RWPE1 (cell line): Measurements from ENCODE around the gene NUDT11.
"Not testable (repeated sequence)": the region's sequence is repeated elsewhere in the genome, so short reads cannot be mapped to it uniquely, and the experiment has no call there.

Experiments used
- CTCF ChIA-PET: fragments of 350-600 bp; sonication (Branson Sonifier 250); formaldehyde crosslinking; extraction: SDS; loops from one replicate; lab custom pipeline; 2021; lab: Yijun Ruan, JAX
- POLR2A ChIA-PET: fragments of 400-600 bp; formaldehyde crosslinking; extraction: SDS; loops from one replicate; lab custom pipeline; 2020; ENCODE audit warnings: antibody characterized with exemption; ENCODE audit not compliant: low non-redundant PET; lab: Yijun Ruan, JAX
- DNase-seq: peaks from one replicate; pipeline ENCODE4 v3.0.0; 2012; ENCODE audit warnings: low spot score
- H3K27ac ChIP-seq: fragments of 450-650 bp; 2 replicates; pipeline ENCODE4 v1.5.1; 2017
- CTCF ChIP-seq: fragments of 450-650 bp; conservative IDR thresholded peaks from 2 replicates; pipeline ENCODE4 v1.5.1; 2017; ENCODE audit warnings: low read depth, mild to moderate bottlenecking

NUDT11 gene

GRCh38 chrX:51496501-51497291, at the start of gene NUDT11:
Gene NUDT11 (minus strand): TSS chrX:51496592. CDS start chrX:51496444, 148 bp downstream.
- ChIA-PET POLR2A (no interaction called here), CTCF (no interaction called here)
- no peak for TF ChIP-seq CTCF
- H3K27ac ChIP-seq: peak within 1 kb of the TSS; percentile 67
- peak; percentile 40 for DNase-seq

- POLR2A ChIA-PET: no interaction called here
- H3K27ac ChIP-seq: no peak overlapping the region
- TF ChIP-seq CTCF: no peak
- CTCF ChIA-PET: no interaction called here
- DNase-seq: no peak
Measured at GRCh38 chrX:51520393-51520792, 24.0 kb upstream of the NUDT11 start.

GRCh38 chrX:51519131-51519530, 22.7 kb upstream of the NUDT11 start:
- H3K27ac ChIP-seq, CTCF ChIA-PET, DNase-seq, POLR2A ChIA-PET: not testable (repeated sequence)

GRCh38 chrX:51507551-51507950, 11.2 kb upstream of the NUDT11 start:
- no peak for DNase-seq
- no peak for TF ChIP-seq CTCF
- H3K27ac ChIP-seq: no peak overlapping the region
- POLR2A ChIA-PET: no interaction called here
- CTCF ChIA-PET: no interaction called here

- POLR2A ChIA-PET, DNase-seq, CTCF ChIA-PET: not testable (repeated sequence)
- H3K27ac ChIP-seq: peak overlapping the region; percentile 67
Measured at GRCh38 chrX:51495701-51496488, 497 bp downstream of the NUDT11 start.

- no peak; the same call in 1 of the 2 replicates for TF ChIP-seq CTCF
Measured at GRCh38 chrX:51494409-51494808, 2.0 kb downstream of the NUDT11 start.

GRCh38 chrX:51487960-51488267, 8.5 kb downstream of the NUDT11 start:
- TF ChIP-seq CTCF: peak; percentile 6; the same call in 1 of the 2 replicates
- ChIA-PET POLR2A (no interaction called here), CTCF (interaction anchor here (0.6 kb wide), 1 partner anchor 15 kb away, joined by 3 read pairs; no protein-coding TSS in a partner anchor)
- no peak overlapping the region for H3K27ac ChIP-seq
- DNase-seq: no peak

More at GRCh38 chrX:51494409-51494808, 2.0 kb downstream of the NUDT11 start:
- no peak for DNase-seq
- no peak overlapping the region for H3K27ac ChIP-seq
- ChIA-PET POLR2A (no interaction called here), CTCF (no interaction called here)
